ENCODE measurements around the gene SHOX.

Gene SHOX

DNA sequence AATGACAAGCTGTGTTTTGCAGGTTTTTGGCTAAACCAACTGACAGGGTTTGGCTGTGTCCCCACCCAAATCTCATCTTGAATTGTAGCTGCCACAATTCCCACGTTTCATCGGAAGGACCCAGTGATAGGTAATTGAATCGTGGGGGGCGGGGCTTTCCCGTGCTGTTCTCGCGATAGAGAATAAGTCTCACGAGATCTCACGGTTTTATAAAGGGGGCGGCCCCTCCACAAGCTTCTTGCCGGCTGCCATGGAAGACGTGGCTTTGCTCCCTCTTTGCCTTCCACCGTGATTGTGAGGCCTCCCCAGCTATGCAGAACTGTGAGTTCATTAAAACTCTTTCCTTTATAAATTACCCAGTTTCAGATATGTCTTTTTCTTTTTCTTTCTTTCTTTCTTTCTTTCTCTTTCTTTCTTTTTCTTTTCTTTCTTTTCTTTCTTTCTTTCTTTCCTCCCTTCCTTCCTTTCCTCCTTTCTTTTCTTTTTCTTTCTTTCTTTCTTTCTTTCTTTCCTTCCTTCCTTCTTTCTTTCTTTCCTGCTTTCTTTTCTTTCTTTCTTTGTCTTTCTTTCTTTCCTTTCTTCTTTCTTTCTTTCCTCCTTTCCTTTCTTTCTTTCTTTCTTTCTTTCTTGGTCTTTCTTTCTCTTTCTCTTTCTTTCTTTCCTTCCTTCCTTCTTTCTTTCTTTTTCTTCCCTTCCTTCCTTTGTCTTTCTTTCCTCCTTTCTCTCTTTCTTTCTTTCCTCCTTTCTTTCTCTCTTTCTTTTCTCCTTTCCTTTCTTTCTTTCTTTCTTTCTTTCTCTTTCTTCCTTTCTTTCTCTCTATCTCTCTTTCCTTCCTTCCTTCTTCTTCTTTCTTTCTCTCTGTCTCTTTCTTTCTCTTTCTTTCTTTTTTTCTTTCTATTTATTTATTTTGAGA, 54.8 kb downstream of the SHOX start:
- TF ChIP-seq, protein P1, sequence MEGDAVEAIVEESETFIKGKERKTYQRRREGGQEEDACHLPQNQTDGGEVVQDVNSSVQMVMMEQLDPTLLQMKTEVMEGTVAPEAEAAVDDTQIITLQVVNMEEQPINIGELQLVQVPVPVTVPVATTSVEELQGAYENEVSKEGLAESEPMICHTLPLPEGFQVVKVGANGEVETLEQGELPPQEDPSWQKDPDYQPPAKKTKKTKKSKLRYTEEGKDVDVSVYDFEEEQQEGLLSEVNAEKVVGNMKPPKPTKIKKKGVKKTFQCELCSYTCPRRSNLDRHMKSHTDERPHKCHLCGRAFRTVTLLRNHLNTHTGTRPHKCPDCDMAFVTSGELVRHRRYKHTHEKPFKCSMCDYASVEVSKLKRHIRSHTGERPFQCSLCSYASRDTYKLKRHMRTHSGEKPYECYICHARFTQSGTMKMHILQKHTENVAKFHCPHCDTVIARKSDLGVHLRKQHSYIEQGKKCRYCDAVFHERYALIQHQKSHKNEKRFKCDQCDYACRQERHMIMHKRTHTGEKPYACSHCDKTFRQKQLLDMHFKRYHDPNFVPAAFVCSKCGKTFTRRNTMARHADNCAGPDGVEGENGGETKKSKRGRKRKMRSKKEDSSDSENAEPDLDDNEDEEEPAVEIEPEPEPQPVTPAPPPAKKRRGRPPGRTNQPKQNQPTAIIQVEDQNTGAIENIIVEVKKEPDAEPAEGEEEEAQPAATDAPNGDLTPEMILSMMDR (IDR thresholded peaks at IDR 0.05; ENCODE audit: control insufficient read depth, extremely low read depth, insufficient read depth) = no peak
- no peak overlapping the region for H3K4me3 ChIP-seq (ENCODE audit: low read depth, low read length)
- DNase-seq (ENCODE audit: low read depth) = no peak

DNA sequence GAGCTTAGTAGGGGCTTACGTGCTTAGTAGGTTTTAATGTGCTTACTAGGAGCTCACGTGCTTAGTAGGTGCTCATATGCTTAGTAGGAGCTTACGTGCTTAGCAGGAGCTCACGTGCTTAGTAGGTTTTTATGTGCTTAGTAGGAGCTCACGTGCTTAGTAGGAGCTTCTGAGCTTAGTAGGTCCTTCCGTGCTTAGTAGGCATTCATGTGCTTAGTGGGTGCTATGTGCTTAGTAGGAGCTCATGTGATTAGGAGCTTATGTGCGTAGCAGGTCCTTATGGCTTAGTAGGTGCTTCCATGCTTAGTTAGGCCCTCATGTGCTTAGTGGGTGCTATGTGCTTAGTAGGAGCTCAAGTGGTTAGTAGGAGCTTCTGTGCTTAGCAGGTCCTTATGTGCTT, 59.4 kb downstream of the SHOX start:
- no peak overlapping the region for H3K4me3 ChIP-seq (ENCODE audit: low read depth, low read length)
- TF ChIP-seq, protein P1 (IDR thresholded peaks at IDR 0.05; ENCODE audit: control insufficient read depth, extremely low read depth, insufficient read depth) = no peak
- DNase-seq (ENCODE audit: low read depth) = no peak

DNA sequence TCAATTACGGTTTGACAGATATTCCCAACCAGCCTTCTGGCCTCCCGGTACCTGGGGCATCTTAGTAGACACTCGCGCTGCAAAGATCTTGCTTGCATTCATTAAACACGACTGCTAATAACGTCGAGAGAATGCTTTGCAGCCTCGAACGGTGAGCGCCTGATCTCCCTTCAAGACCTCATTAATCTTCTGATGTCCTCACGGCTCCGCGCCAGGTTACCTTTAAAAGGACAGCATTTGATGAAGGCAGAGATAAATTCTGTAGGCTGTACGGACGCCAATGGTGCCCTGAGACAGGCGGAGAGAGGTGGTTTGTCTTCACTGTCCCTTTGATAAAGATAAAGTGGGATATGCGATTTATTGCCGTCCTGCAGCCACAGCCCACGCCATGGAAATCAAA, 64.2 kb downstream of the SHOX start:
- no peak for DNase-seq (ENCODE audit: low read depth)
- no peak overlapping the region for H3K4me3 ChIP-seq (ENCODE audit: low read depth, low read length)
- TF ChIP-seq, protein P1 (IDR thresholded peaks at IDR 0.05; ENCODE audit: control insufficient read depth, extremely low read depth, insufficient read depth) = no peak

DNA sequence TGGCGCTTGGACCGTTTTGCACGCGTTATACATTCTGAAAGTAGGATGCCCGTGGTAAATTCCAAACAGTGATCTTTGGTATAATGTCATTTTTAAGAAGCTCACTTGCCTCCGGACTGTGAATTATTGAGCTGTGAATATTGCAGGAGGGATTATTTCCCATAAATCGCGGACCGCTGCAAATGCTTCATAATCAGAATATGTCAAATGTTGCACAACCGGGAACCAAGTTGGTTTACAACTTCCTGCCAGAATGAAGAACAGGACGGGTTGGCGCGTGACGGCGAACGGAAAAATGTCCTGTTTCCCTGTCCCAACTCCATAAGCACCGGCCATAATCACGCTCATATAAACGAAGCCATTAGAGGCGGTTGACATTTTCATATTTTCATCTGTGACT, 67.6 kb downstream of the SHOX start:
- TF ChIP-seq, protein P1 (IDR thresholded peaks at IDR 0.05; ENCODE audit: control insufficient read depth, extremely low read depth, insufficient read depth) = no peak
- DNase-seq (ENCODE audit: low read depth) = no peak
- H3K4me3 ChIP-seq (ENCODE audit: low read depth, low read length) = no peak overlapping the region

DNA sequence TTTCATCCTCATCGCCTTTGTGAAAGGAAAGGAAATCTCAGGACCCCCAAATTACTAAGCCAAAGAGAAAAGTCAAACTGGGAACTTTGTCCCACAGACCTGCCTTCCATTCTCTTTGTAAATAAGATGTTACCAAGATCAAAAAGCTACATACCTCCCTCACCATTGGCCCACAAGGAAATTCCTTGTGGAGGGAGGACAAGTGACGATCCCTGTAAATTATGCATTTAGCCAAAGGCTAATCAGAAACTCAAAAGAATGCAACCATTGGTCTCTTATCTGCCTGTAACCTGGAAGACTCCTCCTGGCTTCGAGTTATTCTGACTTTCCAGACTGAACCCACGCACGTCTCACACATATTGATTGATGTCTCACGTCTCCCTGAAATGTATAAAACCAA, 70.3 kb downstream of the SHOX start:
- TF ChIP-seq, protein P1 (IDR thresholded peaks at IDR 0.05; ENCODE audit: control insufficient read depth, extremely low read depth, insufficient read depth) = no peak
- no peak overlapping the region for H3K4me3 ChIP-seq (ENCODE audit: low read depth, low read length)
- DNase-seq (ENCODE audit: low read depth) = no peak

DNA sequence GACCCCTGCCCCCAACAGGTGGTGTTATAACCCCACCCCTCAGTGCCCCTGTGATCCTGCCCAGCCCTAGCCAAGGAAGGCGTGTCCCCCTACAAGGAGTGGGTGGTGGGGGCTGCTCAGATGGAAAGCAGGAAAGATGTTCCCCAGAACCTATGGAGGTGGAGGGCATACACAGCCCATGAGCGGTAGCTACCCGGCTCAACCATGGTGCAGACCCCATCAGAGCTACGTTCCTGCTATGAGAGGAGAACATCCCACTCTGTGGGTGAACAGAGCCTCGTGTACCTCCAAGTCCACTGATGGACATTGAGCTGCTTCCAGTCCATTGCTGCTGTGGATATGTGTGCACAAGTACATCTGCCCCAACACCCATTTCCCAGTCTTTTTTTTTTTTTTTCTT, 71.1 kb downstream of the SHOX start:
- DNase-seq (ENCODE audit: low read depth) = no peak
- no peak overlapping the region for H3K4me3 ChIP-seq (ENCODE audit: low read depth, low read length)
- TF ChIP-seq, protein P1 (IDR thresholded peaks at IDR 0.05; ENCODE audit: control insufficient read depth, extremely low read depth, insufficient read depth) = no peak

DNA sequence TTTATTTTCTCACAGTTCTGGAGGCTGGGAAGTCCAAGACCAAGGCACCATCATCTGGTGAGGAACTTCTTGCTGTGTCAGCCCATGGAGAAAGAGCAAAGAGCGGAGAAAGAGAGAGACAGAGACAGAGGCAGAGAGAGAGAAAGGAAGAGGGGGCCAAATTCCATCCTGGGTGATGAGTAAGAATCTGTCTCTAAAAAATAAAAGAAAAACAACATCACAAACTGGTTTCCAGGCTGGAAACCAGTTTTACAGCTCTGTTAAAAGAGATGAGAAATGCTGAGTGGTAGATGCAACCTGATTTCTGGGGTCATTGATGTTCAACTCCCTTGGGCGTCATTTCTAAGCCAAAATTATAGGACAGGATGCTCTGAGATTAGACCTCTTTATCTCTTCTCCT, 72.9 kb downstream of the SHOX start:
- TF ChIP-seq, protein P1 (IDR thresholded peaks at IDR 0.05; ENCODE audit: control insufficient read depth, extremely low read depth, insufficient read depth) = no peak
- no peak overlapping the region for H3K4me3 ChIP-seq (ENCODE audit: low read depth, low read length)
- DNase-seq (ENCODE audit: low read depth) = no peak

All from LNCaP clone FGC (cell line).